Activated T-cell treated with anti-CD3 and anti-CD28 coated beads, Interleukin-2, amount 50 U/mL, for 72 hours (primary cell): ENCODE results near the gene SYT14. TPM values are rescaled to one million over a fixed set of nuclear protein-coding genes. Genes with fewer than 3 reads are reported as not detected.
A peak's percentile ranks its signal among the peaks of the same experiment; 100 is the strongest.
"Not testable (repeated sequence)": the region's sequence is repeated elsewhere in the genome, so short reads cannot be mapped to it uniquely, and the experiment has no call there.

Experiments
- ATAC-seq, 2 donors: fragments of 150-1000 bp; cut with Tn5 transposase; replicated peaks in 1 of 2; 2 replicates each; pipeline ENCODE4 v1.10.0; 2021; ENCODE audit warnings: moderate library complexity in 2 of 2, mild to moderate bottlenecking in 1 of 2
- DNase-seq, 2 donors: peaks; one replicate each; pipeline ENCODE4 v3.0.0; 2021 to 2022; ENCODE audit warnings: mixed read lengths in 1 of 2
- H3K27ac Mint-ChIP-seq: one replicate; pipeline ENCODE4 v1.8.0; 2022; ENCODE audit warnings: mild to moderate bottlenecking, moderate library complexity, mixed read lengths
- H3K27me3 Mint-ChIP-seq: one replicate; pipeline ENCODE4 v1.8.0; 2022; ENCODE audit warnings: low read depth, mixed read lengths
- H3K36me3 Mint-ChIP-seq, 2 donors: one replicate each; pipeline ENCODE4 v1.8.0; 2022; ENCODE audit warnings: mixed read lengths in 2 of 2, mild to moderate bottlenecking in 1 of 2; ENCODE audit not compliant: insufficient read depth in 2 of 2
- H3K4me1 Mint-ChIP-seq: one replicate; pipeline ENCODE4 v1.8.0; 2022; ENCODE audit warnings: low read depth, mixed read lengths
- H3K4me3 Mint-ChIP-seq, 2 donors: one replicate each; pipeline ENCODE4 v1.8.0; 2022; ENCODE audit warnings: mild to moderate bottlenecking in 2 of 2, mixed read lengths in 2 of 2, moderate library complexity in 2 of 2
- H3K9me3 Mint-ChIP-seq, 2 donors: one replicate each; pipeline ENCODE4 v1.8.0; 2022; ENCODE audit warnings: mixed read lengths in 2 of 2
- total RNA-seq, 2 donors: library from RNA; stranded (reverse); gene quantifications; one replicate each; pipeline ENCODE4 v1.2.3, GENCODE V29; 2022

SYT14 gene
- not detected for total RNA-seq

DNA sequence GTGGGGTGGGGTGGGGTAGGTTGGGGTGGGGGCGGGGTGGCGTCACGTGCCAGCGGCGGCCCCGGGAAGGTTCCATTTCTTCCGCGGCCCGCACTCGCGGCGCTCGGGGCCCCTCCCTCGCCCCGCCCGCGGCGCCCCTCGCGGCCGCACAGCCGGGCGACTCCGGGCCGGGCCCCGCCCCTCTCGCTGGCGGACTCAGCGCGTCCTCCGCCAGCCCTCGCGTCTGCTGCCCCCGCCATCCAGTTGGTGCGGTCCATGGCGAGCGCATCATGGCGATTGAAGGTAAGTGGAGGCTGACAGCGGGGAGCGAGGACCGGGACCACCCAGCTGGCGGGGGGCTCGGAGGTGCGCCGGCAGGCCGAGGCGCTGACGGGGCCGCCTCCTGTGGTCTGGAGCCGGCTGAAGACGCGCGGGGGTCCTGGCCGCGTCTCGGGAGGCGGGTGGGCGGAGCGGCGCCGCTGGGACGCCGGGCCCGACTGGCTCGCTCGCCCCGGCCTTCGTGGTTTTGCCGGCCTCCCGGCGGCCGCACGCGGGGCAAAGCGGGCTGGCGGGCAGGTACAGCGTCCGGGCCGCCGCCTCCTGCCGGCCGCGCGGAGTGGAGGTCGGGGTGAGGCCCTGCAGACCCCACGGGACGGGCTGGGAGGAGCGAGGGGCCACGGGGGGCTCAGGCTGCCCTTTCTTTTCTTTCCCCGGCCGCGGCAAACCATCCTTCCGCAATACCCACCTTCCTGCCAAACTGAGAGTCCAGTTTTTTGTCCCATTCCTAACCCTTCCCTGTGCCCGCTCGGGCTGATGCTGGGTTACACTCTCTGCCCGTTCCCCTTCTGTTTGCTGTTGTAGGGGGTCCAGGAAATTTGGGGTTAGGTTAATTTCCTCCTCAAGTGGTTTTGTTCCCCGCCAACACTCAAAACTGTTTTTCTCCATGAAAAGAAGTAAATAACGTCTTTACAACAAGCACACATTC, at the start of gene SYT14:
SYT14 (plus strand) TSS at position 222 of the 964 bp plus-strand sequence; CDS start at position 270, 48 bp downstream.
- DNase-seq (peak in 1 of 2 donors; percentile 8), ATAC-seq (peak; percentile 47 to 66)
- Mint-ChIP-seq H3K27ac (no peak within 1 kb of the TSS), H3K9me3 (no peaks in the 10 kb centered on the region), H3K36me3 (peaks cover 1 to 5% of the 10 kb centered on the region in 2 donors), H3K4me1 (peaks cover 7% of the 10 kb centered on the region), H3K4me3 (peak within 1 kb of the TSS; percentile 77 to 79), H3K27me3 (peaks cover 80% of the 10 kb centered on the region)

DNA sequence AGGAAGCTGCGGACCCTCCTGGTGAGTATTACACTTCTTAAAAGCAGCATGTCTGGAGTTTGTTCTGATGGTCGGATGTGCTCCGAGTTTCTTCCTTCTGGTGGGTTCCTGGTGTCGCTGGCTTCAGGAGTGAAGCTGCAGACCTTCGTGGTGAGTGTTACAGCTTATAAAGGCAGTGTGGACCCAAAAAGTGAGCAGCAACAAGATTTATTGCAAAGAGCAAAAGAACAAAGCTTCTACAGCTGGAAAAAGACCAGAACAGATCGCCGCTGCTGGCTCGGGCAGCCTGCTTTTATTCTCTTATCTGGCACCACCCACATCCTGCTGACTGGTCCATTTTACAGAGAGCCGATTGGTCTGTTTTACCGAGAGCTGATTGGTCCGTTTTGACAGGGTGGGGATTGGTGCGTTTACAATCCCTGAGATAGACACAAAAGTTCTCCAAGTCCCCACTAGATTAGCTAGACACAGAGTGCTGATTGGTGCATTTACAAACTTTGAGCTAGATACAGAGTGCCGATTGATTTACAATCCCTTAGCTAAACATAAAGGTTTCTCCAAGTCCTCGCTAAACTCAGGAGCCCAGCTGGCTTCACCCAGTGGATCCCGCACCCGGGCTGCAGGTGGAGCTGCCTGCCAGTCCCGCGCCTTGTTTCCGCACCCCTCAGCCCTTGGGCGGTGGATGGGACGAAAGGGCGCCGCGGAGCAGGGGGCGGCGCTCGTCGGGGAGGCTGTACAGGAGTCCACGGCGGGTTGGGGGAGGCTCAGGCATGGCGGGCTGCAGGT, 49.5 kb upstream of the SYT14 start:
- H3K4me3 Mint-ChIP-seq, DNase-seq, H3K9me3 Mint-ChIP-seq, H3K36me3 Mint-ChIP-seq, H3K27ac Mint-ChIP-seq, ATAC-seq: not testable (repeated sequence)
- H3K27me3 Mint-ChIP-seq: peaks cover 33% of the 10 kb centered on the region
- peaks cover 15% of the 10 kb centered on the region for H3K4me1 Mint-ChIP-seq

DNA sequence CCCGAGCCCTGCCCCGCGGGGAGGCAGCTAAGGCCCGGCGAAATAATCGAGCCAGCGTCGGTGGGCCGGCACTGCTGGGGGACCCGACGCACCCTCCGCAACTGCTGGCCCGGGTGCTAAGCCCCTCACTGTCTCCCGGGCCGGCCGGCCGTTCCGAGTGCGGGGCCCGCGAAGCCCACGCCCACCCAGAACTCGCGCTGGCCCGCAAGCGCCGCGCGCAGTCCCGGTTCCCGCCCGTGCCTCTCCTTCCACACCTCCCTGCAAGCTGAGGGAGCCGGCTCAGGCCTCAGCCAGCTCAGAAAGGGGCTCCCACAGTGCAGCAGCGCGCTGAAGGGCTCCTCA, 49.0 kb upstream of the SYT14 start:
- ATAC-seq (no peak), DNase-seq (no peak)

DNA sequence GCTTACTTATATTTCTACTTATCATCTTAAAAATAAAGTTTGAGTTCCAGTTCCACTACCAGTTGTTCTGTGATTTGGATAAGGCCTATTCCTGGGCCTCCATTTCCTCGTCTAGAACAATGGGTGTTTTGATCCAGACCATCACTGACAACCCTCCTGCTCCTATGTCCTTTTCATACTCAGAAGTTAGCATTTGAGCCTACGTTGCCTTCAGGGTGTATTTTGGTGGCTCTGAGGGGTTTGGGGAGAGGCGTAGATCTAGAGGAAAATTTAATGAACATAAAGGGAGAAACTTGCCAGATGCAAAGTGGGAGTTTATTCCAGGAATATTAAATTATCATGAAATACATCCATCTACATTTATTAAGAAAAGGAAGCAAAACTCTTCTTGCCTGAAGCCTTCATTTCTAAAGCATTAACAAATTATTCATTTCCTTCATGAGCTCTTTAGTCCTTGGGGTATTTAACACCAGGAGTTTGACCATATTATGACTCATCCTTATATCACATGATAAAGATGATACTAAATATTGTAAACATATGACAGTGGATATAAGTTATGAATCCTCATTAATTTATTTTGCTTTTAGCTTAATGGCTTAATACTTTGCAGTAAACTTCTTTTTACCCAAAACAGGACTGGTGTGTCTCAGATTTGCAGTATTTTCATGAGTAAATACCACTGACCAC, 47.2 kb upstream of the SYT14 start:
- ATAC-seq: no peak
- Mint-ChIP-seq H3K27me3 (peaks cover 32% of the 10 kb centered on the region), H3K9me3 (no peaks in the 10 kb centered on the region), H3K4me3 (no peak overlapping the region), H3K27ac (no peak overlapping the region), H3K36me3 (no peaks in the 10 kb centered on the region), H3K4me1 (no peaks in the 10 kb centered on the region)
- DNase-seq: no peak

More for the DNA sequence above, 49.0 kb upstream of the SYT14 start:
- peaks cover 10% of the 10 kb centered on the region for H3K4me1 Mint-ChIP-seq
- no peaks in the 10 kb centered on the region for H3K9me3 Mint-ChIP-seq
- H3K27me3 Mint-ChIP-seq: peaks cover 28% of the 10 kb centered on the region
- no peak overlapping the region for H3K4me3 Mint-ChIP-seq
- no peaks in the 10 kb centered on the region for H3K36me3 Mint-ChIP-seq
- H3K27ac Mint-ChIP-seq: no peak overlapping the region

DNA sequence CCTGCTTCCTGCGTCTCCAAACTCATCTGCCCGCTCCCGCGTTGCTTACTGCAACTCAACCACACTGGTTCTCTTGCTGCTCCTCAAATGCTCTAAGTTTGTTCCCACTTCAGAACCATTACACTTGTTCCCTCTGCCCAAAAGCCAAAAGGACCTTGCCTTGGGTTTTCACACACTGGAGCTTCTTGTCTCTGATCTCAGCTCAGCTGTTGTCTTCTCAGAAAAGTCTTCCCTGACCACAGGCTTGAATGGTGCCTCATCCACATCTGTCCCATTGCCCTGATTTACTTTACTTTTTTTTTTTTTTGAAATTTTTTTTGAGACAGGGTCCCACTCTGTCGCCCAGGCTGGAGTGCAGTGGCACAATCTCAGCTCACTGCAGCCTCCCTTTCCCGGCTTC, 44.3 kb upstream of the SYT14 start:
- H3K27me3 Mint-ChIP-seq: peaks cover 17% of the 10 kb centered on the region
- DNase-seq: no peak
- H3K4me1 Mint-ChIP-seq: no peaks in the 10 kb centered on the region
- H3K4me3 Mint-ChIP-seq: no peak overlapping the region
- H3K27ac Mint-ChIP-seq: no peak overlapping the region
- no peak for ATAC-seq
- H3K9me3 Mint-ChIP-seq: no peaks in the 10 kb centered on the region
- no peaks in the 10 kb centered on the region for H3K36me3 Mint-ChIP-seq

DNA sequence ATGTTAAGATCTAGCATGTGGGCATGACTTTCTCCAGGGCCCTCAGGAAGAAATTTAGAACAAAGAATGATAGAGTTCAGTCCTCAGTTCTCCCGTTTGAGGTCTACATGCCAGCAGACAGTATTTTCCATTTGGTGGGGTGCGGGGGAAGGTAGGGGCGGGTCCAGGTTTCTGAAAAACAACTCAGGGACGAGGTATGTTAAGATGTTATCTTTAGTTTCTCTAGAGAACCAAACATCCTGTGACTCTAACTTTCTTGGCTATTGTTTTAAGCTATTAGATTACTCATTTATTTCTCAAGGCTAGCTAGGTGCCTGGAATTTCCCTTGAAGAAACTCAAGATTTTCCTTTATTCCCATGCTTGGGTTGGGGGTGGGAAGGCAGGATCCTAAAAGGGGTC, 42.3 kb upstream of the SYT14 start:
- peak overlapping the region; percentile 21 for H3K27ac Mint-ChIP-seq
- H3K9me3 Mint-ChIP-seq: no peaks in the 10 kb centered on the region
- DNase-seq (no peak), ATAC-seq (peak in 1 of 2 donors; percentile 36)
- no peaks in the 10 kb centered on the region for H3K4me1 Mint-ChIP-seq
- H3K27me3 Mint-ChIP-seq: peaks cover 17% of the 10 kb centered on the region
- H3K36me3 Mint-ChIP-seq: no peaks in the 10 kb centered on the region
- H3K4me3 Mint-ChIP-seq: no peak overlapping the region

DNA sequence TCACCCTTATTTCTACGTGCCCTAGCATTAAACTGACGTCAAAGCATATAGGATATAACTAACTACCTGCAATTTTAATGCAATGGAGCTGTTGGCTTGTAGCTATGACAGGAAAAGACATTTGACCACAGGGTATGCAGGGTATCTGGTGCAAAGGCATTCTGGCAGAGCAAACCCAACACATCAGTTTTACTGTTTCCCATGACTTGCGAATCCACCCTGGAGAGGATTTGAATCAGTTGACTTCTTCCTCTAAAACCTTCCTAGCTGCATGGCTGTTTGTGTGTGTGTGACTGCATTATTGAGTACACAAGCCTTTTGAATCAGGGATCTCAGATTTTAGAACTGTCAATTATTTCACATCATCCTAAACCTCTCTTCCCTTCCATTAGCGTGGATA, 41.7 kb upstream of the SYT14 start:
- H3K36me3 Mint-ChIP-seq: no peaks in the 10 kb centered on the region
- ATAC-seq (no peak), DNase-seq (no peak)
- H3K27ac Mint-ChIP-seq: no peak overlapping the region
- H3K27me3 Mint-ChIP-seq: peaks cover 17% of the 10 kb centered on the region
- H3K4me3 Mint-ChIP-seq: no peak overlapping the region
- no peaks in the 10 kb centered on the region for H3K4me1 Mint-ChIP-seq
- no peaks in the 10 kb centered on the region for H3K9me3 Mint-ChIP-seq

DNA sequence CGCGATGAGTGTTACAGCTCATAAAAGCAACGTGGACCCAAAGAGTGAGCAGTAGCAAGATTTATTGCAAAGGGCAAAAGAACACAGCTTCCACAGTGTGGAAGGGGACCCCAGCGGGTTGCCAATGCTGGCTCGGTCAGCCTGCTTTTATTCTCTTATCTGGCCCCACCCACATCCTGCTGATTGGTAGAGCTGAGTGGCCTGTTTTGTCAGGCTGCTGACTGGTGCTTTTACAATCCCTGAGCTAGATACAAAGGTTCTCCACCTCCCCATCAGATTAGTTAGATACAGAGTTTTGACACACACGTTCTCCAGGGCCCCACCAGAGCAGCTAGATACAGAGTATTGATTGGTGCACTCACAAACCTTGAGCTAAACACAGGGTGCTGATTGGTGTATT, 39.7 kb upstream of the SYT14 start:
- H3K36me3 Mint-ChIP-seq, H3K9me3 Mint-ChIP-seq, H3K4me3 Mint-ChIP-seq, H3K27ac Mint-ChIP-seq, DNase-seq, H3K4me1 Mint-ChIP-seq, ATAC-seq: not testable (repeated sequence)
- peaks cover 17% of the 10 kb centered on the region for H3K27me3 Mint-ChIP-seq

DNA sequence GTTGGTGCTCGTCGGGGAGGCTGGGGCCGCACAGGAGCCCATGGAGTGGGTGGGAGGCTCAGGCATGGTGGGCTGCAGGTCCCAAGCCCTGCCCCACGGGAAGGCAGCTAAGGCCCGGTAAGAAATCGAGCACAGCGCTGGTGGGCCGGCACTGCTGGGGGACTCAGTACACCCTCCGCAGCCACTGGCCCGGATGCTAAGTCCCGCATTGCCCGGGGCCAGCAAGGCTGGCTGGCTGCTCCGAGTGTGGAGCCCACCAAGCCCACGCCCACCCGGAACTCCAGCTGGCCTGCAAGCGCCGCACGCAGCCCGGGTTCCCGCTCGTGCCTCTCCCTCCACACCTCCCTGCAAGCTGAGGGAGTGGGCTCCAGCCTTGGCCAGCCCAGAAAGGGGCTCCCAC, 39.2 kb upstream of the SYT14 start:
- DNase-seq, H3K36me3 Mint-ChIP-seq, H3K4me3 Mint-ChIP-seq, ATAC-seq, H3K4me1 Mint-ChIP-seq, H3K9me3 Mint-ChIP-seq, H3K27ac Mint-ChIP-seq: not testable (repeated sequence)
- H3K27me3 Mint-ChIP-seq: peaks cover 17% of the 10 kb centered on the region

DNA sequence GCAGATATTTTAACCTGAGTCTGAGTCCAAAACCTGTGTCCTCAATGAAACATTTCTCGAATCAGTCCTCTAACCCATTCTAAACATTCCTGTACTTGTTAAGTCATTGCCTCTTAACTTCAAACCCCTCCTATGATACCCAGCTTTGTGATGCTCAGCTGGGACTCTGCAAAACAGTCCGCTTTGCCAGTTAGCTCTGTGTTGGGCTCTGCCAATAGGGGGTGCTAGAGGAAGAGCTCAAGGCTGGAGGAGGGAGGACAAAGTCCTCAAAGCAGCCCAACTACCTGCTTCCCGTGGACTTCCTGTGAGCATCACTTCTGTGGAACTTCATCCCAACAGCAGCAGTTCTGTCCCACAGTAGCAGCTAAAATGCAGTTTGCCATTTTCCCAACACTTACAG, 38.1 kb upstream of the SYT14 start:
- H3K9me3 Mint-ChIP-seq: no peaks in the 10 kb centered on the region
- peaks cover 10% of the 10 kb centered on the region for H3K27me3 Mint-ChIP-seq
- no peak overlapping the region for H3K4me3 Mint-ChIP-seq
- no peak overlapping the region for H3K27ac Mint-ChIP-seq
- H3K4me1 Mint-ChIP-seq: no peaks in the 10 kb centered on the region
- H3K36me3 Mint-ChIP-seq: no peaks in the 10 kb centered on the region
- DNase-seq (peak; percentile 41 to 44), ATAC-seq (no peak)

DNA sequence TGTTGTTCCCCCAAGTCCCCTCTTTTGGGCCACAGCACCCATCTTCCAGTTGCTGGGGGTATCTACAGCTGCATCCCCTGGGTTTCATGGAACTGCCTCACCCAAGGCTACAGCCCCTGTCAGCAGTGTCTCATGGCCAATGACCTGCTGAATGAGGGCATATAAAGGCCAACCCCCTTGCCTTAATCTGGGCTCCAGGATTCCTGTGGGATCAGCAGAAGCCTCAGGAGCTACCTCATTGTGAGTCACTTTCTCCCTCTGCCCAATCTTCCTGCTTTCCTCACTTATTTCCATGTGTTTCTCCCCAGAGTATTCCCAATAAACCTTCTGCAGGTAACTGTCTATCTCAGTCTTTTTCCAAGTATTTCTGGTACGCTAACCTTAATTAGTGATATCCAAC, 37.3 kb upstream of the SYT14 start:
- H3K36me3 Mint-ChIP-seq: no peaks in the 10 kb centered on the region
- H3K27me3 Mint-ChIP-seq: peaks cover 10% of the 10 kb centered on the region
- no peak overlapping the region for H3K27ac Mint-ChIP-seq
- H3K4me1 Mint-ChIP-seq: no peaks in the 10 kb centered on the region
- DNase-seq (no peak), ATAC-seq (no peak)
- no peak overlapping the region for H3K4me3 Mint-ChIP-seq
- H3K9me3 Mint-ChIP-seq: no peaks in the 10 kb centered on the region

DNA sequence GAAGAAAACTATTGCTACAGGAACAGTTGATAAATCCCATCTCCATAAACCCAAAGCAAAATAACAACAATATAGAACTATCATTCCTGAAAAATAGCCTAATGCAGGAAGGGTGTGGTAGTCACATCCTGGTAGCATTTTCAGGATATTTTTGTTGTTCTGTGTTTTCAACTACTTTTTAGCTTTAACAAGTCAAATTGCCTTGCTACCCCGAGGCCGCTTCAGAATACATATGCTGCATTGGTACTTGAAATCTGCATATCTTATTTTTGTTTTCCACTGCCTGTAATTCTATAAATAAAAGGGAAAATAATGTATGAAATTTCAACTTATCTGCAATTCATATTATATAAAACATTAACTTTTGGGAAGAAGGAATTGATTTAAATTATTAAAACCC, 36.8 kb upstream of the SYT14 start:
- Mint-ChIP-seq H3K36me3 (no peaks in the 10 kb centered on the region), H3K27me3 (peaks cover 10% of the 10 kb centered on the region), H3K4me1 (no peaks in the 10 kb centered on the region), H3K9me3 (no peaks in the 10 kb centered on the region), H3K4me3 (no peak overlapping the region), H3K27ac (no peak overlapping the region)
- ATAC-seq (no peak), DNase-seq (no peak)

DNA sequence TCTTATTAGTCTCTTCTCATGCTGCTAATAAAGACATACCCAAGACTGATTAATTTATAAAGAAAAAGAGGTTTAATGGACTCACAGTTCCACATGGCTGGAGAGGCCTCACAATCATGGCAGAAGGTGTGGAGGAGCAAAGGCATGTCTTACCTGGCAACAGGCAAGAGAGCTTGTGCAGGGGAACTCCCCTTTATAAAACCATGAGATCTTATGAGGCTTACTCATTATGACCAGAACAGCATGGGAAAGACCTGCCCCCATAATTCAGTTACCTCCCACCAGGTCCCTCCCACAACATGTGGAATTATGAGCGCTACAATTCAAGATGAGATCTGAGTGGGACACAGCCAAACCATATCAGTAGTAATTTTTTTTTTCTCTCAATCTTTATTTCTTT, 33.2 kb upstream of the SYT14 start:
- not testable (repeated sequence) for H3K36me3 Mint-ChIP-seq, H3K4me3 Mint-ChIP-seq, H3K27ac Mint-ChIP-seq, DNase-seq, ATAC-seq, H3K4me1 Mint-ChIP-seq, H3K27me3 Mint-ChIP-seq, H3K9me3 Mint-ChIP-seq
